WI38 (cell line): ENCODE measurements around the gene CCDC159.
A peak's percentile ranks its signal among the peaks of the same experiment; 100 is the strongest.
"Not testable (repeated sequence)": the region's sequence is repeated elsewhere in the genome, so short reads cannot be mapped to it uniquely, and the experiment has no call there.

Experiments used
- H3K4me3 ChIP-seq: 2 replicates; pipeline ENCODE4 v1.5.1; 2011; ENCODE audit warnings: low read depth, mild to moderate bottlenecking, control low read depth, low read length
- TF ChIP-seq, protein P1 (sequence below): IDR thresholded peaks from 2 replicates; pipeline ENCODE4 v1.5.1; 2012; ENCODE audit warnings: low read depth, mild to moderate bottlenecking, control low read depth, low read length

CCDC159 gene

DNA sequence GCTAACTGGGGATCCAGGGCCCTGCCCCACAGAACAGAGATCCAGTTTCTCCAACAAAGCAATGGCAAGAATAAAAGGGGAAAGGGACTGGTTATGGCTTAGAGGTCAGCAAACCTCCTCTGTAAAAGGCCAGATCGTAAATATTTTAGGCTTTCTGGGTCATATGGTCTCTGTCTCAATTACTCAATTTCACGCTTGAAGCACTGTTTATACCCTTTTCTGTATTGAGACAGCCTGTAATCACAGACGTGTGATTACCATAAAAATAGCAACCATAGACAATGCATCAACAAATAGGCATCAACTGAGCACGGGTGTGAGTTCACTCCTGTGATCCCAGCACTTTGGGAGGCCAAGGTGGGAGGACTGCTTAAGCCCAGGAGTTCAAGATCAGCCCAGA is 16.2 kb upstream of the CCDC159 start:
- H3K4me3 ChIP-seq, result no peak overlapping the region

DNA sequence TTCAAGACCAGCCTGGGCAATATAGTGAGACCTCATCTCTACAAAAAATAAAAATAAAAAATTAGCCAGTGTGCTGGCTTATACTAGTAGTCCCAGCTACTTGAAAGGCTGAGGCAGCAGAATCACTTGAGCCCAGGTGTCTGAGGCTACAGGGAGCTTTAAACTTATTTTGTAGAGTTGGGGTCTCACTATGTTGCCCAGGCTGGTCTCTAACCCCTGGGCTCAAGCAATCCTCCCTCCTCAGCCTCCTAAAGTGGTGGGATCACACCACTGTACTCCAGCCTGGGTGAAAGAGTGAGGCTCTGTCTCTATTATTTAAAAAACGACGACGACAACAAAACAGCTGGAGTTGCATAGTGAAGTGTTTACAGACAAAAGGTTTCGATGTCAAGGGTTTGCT is 14.8 kb upstream of the CCDC159 start:
- no peak overlapping the region for H3K4me3 ChIP-seq
- TF ChIP-seq, protein P1, sequence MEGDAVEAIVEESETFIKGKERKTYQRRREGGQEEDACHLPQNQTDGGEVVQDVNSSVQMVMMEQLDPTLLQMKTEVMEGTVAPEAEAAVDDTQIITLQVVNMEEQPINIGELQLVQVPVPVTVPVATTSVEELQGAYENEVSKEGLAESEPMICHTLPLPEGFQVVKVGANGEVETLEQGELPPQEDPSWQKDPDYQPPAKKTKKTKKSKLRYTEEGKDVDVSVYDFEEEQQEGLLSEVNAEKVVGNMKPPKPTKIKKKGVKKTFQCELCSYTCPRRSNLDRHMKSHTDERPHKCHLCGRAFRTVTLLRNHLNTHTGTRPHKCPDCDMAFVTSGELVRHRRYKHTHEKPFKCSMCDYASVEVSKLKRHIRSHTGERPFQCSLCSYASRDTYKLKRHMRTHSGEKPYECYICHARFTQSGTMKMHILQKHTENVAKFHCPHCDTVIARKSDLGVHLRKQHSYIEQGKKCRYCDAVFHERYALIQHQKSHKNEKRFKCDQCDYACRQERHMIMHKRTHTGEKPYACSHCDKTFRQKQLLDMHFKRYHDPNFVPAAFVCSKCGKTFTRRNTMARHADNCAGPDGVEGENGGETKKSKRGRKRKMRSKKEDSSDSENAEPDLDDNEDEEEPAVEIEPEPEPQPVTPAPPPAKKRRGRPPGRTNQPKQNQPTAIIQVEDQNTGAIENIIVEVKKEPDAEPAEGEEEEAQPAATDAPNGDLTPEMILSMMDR, result no peak

More for the DNA sequence above, 16.2 kb upstream of the CCDC159 start:
- TF ChIP-seq, protein P1, result no peak

DNA sequence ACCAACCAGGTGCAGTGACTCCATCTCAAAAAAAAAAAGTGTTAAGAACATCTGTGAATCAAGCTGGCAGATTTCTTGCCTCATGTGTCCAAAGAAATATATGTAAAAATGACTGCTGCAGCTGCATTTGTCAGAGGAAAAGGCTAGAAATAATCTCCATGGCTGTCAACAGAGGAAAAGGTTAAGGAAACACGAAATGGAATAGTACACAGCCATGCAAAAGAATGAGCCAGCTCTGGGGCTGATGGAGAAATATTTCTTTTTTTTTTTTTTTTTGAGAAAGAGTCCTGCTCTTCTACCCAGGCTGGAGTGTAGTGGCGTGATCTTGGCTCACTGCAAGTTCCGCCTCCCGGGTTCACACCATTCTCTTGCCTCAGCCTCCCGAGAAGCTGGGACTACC is 13.5 kb upstream of the CCDC159 start:
- TF ChIP-seq, protein P1, result no peak
- H3K4me3 ChIP-seq, result no peak overlapping the region

DNA sequence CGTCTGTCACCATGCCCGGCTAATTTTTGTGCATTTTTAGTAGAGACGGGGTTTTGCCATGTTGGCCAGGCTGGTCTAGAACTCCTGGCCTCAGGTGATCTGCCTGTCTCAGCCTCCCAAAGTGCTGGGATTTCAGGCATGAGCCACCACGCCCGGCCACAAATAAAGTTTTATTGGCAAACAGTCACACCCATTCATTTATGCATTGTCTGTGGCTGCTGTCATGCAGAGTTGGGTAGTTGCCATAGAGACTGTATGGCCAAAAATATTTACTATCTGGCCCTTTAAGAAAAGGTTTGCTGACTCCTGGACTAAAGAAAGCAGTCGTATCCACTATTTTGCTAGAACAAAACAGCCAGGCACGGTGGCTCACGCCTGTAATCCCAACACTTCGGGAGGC is 12.5 kb upstream of the CCDC159 start:
- H3K4me3 ChIP-seq, result not testable (repeated sequence)

DNA sequence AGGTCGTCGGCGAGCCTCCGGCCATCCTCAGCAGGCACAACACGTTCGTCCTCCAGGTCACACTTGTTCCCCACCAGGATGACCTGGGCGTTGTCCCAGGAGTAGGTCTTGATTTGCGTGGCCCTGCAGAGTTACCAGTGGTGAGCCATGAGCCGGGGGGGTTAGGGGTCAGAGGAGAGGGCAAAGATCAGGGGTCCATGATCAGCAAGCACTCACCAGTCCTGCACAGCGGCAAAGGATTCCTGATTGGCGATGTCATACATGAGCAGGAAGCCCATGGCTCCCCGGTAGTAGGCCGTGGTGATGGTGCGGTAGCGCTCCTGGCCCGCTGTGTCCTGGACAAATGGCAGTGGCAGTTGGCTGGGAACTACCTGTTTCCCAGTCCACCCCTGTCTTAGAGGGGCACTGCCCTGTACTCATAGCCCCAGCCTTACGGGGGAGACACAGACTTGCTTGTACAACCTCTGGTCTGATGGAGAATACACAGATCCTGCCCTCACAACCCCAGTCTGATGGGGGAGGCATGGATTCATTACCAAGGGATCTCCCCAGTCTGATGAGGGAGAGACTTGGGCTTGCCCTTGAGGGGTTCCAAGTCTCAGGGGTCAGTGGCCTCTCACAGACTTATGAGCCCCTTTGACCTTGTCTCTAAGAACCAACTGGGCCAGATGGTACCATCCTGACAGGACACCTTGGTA is 10.7 kb upstream of the CCDC159 start:
- no peak overlapping the region for H3K4me3 ChIP-seq
- TF ChIP-seq, protein P1, result no peak

DNA sequence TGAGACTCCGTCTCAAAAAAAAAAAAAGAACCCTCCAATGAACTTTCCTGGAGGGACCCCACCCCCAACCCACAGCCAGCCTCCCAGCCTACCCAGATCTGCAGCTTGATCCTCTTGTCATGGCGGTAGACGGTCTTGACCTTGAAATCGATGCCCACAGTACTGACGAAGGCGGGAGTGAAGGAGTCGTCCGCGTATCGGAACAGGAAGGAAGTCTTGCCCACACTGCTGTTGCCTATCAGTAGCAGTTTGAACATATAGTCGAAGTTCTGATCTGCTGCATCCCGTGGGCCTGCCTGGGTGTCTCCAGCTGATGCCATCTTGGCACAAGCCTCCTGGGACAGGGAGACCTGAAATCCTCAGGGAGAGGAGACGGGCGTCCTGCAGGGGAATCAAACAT is 9.2 kb upstream of the CCDC159 start:
- TF ChIP-seq, protein P1, result no peak
- no peak overlapping the region for H3K4me3 ChIP-seq

DNA sequence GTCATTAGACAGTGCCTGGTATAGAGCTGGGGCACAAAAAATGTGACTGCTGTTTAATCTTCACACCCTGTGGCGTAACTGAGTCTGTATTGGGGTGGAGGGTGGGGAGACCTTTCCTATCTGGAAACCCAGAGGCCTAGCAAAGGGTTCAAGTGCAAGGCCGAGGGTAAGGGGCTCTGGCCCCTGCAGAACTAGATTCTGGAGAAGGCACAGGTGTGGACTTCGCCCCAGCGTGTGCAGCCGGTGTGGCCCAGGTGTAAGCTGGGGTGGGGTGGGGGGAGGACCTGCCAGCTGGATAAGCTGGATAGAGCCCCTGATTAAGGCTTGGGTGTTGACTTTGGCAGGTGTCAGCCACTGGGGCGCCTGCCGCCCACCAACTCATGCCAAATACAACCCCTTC is 8.2 kb upstream of the CCDC159 start:
- no peak overlapping the region for H3K4me3 ChIP-seq
- TF ChIP-seq, protein P1, result no peak

DNA sequence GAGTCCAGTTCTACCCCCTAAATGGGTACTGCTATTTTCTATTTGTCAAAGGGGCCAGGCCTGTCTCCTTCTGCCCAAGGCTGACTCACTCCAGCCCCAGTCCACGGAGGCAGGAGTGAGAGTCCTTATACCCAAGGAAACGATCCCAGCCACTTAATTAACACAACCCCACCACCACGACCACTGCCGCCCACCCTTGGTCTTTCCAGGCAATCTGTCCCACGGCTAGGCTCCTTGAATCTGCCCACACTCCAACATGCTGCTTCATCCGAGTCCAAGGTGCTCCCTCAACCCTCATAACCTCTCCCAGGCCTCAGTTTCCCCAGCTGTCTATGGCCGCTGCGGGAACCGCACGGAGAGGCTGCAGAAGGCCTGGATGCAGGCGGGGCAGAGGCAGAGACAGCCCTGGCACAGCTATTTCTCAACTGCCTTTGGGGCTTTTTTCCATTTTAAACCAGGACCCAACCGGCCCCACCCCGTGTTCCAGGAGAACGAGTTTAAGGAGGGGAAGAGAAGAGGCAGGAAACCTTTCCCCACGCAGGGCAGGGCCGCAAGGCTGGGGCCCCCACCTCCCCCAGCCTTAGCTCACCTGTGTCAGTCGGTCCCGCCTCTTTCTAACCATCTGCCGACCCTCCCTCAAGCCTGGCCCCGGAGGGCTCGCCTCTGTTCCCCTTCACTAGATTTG is 7.6 kb upstream of the CCDC159 start:
- H3K4me3 ChIP-seq, result peak overlapping the region; percentile 72
- TF ChIP-seq, protein P1, result no peak
